A172 (cell line): ENCODE measurements around the gene HSD17B12. TPM values are rescaled to one million over a fixed set of nuclear protein-coding genes. Genes with fewer than 3 reads are reported as not detected.

ENCODE experiments used
- DNase-seq: peaks from one replicate; pipeline ENCODE4 v3.0.0-alpha.2; 2015; ENCODE audit warnings: low spot score
- total RNA-seq: library from RNA; depleted of rRNA; stranded (reverse); fragments of >200 nt; shearing (Covaris generic); gene quantifications from 2 replicates; pipeline ENCODE4 v1.2.3, GENCODE V29; 2014

Gene HSD17B12
- total RNA-seq, 1 experiment from 2014 or later = 98.1 TPM

DNA sequence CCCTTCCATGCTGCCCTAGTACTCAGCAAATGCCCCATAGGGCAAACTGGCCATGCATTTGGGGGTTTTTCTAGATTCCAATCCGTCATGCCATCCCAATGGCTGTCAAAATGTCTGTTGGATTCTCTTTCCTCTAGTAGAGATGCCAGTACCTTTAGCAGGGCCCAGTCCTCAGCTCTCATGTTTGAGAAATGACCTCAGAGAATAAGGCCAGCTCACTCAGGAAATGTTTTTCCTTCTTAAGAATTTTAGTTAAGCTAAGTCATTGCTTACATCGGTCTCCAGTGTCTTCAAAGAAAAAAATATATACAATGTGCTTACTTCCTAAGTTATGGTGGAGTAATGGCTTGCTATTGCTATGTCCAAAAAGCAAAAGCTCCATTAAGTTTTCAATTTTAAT is 186.0 kb downstream of the HSD17B12 start:
- DNase-seq = no peak

- DNase-seq = no peak
Observed at GRCh38 chr11:43866969-43867368, 186.4 kb downstream of the HSD17B12 start.

DNA sequence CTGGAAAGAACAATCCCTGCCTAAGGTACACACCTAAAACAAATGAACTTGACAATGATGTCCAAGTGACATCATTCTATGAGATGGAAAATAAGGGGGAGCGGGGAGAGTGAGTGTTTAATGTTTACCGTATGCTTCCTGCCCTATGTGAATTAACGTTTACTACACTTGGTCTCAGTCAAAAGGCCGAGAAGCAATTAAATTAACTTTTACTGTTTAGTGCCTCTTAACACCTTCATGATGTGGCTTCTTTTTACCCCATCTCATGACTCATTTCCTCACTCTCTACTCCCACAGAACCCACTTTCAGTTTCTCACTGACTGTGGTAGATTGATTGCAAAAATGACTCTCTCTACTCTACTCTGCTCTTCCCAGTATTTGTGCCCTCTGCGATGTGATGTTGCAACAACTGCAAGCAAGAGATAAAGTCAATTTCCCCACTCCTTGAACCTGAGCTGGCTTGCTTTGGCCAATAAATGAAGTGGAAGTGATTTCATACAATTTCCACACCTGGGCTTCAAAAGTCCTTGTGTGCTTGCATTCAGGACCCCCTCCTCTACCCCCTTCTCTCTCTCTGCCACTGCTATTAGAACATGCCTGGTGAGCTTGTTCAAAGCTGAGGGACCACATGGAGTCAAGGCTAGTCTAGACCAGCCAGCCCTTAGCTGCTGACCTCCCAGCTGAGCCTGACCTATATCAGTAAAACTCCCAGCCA is 188.5 kb downstream of the HSD17B12 start:
- peak; percentile 93 for DNase-seq

DNA sequence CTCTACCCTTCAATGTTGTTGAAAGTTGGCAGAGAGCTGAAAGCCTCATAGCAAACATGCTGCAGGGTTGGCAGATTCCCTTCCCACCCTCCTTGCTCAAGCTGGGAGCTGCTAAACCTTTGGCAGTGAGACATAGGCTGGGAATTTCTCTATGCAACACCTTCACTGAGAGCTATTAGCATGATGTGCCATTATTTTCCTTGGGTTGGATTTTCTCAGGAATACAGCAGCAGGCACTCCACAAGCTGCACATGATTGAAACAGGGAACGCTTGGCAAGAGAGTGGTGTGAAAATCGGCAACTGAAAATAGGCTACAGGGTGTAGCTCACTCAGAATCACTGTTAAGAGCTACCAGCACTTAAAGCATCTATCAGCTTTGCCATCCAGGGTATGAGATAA is 190.5 kb downstream of the HSD17B12 start:
- no peak for DNase-seq

DNA sequence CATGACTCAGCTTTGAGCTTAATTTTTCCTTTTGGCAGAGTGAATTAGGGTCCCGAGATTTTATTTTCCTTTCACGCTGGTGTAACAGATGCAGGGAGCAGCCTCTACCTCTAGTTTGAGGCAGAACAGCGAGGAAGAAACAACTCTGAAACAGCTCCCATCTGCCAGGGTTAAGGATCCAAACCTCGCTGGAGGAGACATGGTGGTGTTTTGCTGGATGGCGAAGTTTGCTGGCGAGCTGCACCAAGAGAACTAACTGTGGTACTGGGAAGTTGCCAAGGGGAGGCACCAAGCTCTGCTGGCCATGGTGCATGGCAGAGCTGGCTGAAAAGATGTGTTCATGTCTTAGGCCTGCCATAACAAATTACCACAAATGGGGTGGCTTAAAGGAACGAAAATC is 192.5 kb downstream of the HSD17B12 start:
- no peak for DNase-seq

GRCh38 chr11:43874078-43874477 is 193.5 kb downstream of the HSD17B12 start:
- DNase-seq = no peak

DNA sequence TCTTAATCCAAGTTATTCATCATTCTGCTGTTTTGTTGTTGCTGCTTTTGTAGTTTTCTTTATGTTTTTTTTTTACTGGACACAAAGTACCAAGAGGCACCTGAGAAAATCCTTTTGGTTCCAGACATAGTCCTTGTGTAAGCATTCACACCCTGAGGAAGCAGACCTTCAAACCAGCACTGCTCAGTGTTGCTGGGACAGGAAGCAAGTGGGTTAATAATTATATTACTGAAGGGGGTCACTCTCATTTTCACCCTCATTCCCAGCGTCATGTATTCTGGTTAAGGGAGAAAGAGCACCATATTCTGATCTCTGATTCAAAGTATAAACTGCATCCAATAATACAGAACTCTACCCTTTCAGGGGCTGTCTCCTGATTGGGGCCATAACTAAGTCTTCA is 194.2 kb downstream of the HSD17B12 start:
- DNase-seq = no peak

GRCh38 chr11:43879789-43880639 is 199.5 kb downstream of the HSD17B12 start:
- no peak for DNase-seq

DNA sequence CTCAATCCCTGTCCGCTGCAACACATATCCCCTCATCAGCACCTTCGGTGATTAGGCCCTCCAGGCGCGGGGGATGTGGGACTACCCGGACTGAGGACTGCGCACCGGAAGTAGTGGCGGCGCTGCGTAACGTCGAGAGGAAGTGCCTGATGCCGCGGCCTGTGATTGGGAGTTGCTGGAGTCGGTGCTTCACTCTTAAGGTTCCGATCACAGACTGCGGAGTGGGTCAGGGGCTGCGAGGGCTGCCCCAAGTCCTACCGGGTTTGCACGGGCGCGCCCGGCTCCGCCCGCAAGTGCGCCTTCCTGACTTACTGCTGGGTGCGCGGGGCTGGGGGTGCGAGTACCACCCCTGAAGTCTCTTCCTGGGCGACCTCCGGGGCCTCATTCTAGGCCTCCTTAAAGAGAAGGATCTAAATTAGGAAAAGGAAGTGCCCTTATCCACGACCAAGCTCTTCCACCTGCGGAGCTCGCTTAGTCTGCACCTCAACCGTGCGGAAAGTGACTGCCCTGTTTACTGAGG is 200.2 kb downstream of the HSD17B12 start, which contains the start of gene ALKBH3:
TSS of gene ALKBH3 (plus strand) at position 192 of the 520 bp plus-strand sequence. CDS start 1,822 bp downstream, outside the sequence.
- DNase-seq = peak; percentile 90

- DNase-seq = no peak
Observed at GRCh38 chr11:43892851-43893250, 212.3 kb downstream of the HSD17B12 start.

- DNase-seq = no peak
Observed at GRCh38 chr11:43894546-43894945, 214.0 kb downstream of the HSD17B12 start.

DNA sequence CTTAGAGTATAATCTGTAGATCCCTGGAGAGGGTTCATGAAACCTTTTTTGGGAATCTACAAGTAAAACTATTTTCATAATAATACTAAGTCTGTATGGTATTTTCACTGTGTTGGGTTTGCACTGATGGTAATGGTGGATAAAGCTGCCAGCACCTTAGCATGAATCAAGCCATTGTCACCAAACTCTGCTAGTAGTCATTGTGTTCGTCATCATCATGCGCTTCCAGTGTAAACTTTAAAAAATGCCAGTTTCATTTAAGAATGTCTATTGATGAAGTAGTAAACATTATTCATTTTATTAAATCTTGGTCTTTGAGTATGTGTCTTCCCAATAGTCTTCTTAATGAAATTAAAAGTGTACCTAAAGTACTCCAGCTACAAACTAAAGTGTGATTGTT is 215.1 kb downstream of the HSD17B12 start:
- DNase-seq = no peak

- DNase-seq = no peak
Observed at GRCh38 chr11:43898574-43898973, 218.0 kb downstream of the HSD17B12 start.

DNA sequence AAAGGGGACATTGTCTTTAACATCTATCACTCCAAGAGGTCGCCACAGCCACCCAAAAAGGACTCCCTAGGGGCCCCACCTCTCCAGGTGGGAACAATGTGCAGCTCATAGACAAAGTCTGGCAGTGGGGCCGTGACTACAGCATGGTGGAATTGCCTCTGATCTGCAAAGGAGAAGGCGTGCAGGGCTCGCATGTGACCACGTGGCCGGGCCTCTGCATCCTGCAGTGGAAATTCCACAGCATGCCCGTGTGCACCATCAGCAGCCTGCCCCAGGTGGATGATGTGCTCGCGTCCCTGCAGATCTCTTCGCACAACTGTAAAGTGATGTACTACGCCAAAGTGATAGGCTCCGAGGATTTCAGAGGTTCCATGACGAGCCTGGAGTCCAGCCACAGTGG is 218.6 kb downstream of the HSD17B12 start:
- no peak for DNase-seq

GRCh38 chr11:43901551-43901950 is 221.0 kb downstream of the HSD17B12 start:
- DNase-seq = no peak

- no peak for DNase-seq
Observed at GRCh38 chr11:43903078-43903477, 222.5 kb downstream of the HSD17B12 start.

- no peak for DNase-seq
Observed at GRCh38 chr11:43903969-43904368, 223.4 kb downstream of the HSD17B12 start.

- DNase-seq = no peak
Observed at GRCh38 chr11:43904742-43905535, 224.4 kb downstream of the HSD17B12 start.

DNA sequence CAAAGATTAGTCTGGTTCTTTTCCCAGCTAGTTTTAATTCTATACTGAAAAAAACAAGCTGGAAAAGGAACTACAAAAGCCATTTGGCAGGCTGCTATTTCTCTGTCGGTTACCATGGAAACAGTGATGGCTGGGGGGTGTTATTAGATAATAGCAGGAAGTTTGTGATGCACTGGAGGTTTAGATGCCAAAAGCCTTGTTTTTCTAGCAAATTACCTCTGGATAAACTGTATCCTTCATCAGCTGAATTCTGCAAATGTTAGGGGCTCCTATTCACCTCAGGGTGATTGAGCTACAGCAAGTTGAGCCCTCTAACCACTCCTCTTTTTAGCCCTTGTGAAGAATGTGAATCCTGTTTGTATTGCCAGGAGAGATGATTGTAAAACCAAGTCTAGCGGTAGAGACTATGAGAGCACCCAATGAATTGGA is 225.3 kb downstream of the HSD17B12 start:
- no peak for DNase-seq
